ENCODE results near the gene DHX35.

- TF ChIP-seq CTCF (IDR thresholded peaks at IDR 0.05 in 4 of 5, conservative IDR thresholded peaks at IDR 0.05 in 1 of 5) (no peak), POLR2A (IDR thresholded peaks at IDR 0.05) (no peak)
Measured at GRCh38 chr20:39089029-39089428, 126.9 kb downstream of the DHX35 start.

Data from gastrocnemius medialis (tissue), 4 donors.